NCI-H2171 (cell line): ENCODE data around the gene TRIM22.
"Not testable (repeated sequence)": the region's sequence is repeated elsewhere in the genome, so short reads cannot be mapped to it uniquely, and the experiment has no call there.

Source experiments
- DNase-seq: peaks from one replicate; lab custom pipeline; 2025; lab: John Stamatoyannopoulos, UW

The TRIM22 gene

GRCh38 chr11:5689551-5689983 lies at the start of gene TRIM22:
Gene TRIM22, plus strand, starts transcription at chr11:5689790. Its CDS starts 6,443 bp downstream, at chr11:5696233.
- DNase-seq, result no peak

DNA sequence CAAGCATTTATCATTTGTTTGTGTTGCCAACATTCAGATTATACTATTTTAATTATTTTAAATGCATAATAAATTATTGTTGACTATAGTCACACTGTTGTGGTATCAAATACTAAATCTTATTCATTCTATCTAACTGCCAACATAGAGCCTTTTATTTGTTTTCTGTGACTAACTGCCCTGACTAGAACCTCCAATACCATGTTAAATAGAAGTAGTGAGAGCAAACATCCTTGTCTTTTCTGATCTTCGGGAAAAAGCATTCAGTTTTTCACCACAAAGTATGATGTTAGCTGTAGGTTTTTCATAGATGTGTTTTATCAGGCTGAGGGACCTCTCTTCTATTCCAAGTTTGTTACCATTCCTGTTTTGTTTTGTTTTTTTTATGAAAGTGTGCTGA lies 49.6 kb upstream of the TRIM22 start:
- no peak for DNase-seq

DNA sequence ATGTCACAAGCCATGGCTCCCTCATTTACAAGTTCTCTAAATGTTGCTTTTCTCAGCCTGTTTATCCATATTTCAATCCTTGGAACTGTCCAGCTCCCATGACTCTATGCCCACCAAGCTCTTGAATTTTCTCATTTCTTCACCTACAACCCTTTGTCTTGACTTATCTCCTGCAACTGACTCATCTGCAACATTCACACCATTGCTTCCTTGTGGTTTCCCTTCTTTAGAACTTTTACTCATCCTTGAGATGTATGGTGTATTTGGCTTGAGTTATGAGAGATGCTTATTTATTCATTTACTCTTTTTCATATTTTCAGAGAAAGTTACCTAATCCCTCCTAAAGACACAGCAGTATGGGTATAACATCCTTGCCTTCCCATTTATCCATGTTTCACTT lies 46.0 kb upstream of the TRIM22 start:
- DNase-seq, result no peak

DNA sequence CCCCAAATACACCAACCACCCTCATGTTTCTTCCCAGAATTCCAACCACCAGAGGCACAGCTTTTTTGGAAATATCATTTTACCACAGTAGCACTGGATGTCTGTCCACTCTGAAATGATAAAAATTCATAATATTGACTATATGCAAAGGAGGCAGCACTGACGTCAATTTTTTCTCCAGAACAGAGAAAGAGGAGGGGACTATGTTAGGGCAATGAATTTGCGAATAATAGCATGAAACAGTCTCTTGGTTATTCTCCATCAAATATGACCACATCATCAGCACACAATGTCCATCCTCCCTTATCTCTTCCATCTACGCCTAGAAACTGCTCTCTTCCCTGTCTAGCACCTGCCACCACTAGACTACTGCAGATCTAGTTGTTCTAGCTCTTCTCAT lies 43.5 kb upstream of the TRIM22 start:
- DNase-seq, result no peak

DNA sequence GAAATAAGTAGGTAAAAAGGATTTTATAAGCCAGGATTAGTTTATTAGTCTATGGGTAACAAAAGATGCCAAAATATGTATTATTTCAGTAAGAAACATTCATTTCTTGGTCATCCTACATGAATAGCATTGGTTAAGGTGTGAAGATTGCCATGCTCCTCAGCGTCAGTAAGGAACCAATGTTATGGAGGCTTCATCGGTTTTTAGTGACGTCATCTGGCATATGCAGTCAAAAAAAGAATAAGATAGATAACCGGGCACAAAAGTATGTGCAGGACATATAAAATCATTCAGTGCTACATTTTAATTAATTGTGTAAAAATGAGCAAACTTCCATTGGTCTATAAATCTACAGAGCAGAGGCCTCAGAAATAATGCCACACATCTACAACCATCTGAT lies 34.1 kb upstream of the TRIM22 start:
- no peak for DNase-seq

- not testable (repeated sequence) for DNase-seq
Observed at GRCh38 chr11:5656956-5657355, 32.6 kb upstream of the TRIM22 start.

DNA sequence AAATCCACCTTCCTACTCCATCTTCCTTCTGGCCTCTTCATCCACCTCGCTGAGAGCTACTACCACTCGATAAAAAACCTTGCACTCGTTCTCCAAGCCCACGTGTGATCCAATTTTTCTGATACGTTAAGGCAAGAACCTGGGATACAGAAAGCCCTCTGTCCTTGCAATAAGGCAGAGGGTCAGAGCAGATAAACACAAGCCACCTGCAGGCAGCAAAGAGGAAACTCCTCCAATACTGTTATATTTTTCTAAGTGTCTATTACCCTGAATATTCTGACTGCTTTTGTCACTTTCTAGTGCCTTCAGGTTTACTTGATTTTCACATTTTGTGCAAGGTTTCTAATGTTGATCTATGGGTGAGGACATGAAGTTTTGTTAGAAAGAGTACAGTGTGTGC lies 31.3 kb upstream of the TRIM22 start:
- no peak for DNase-seq

DNA sequence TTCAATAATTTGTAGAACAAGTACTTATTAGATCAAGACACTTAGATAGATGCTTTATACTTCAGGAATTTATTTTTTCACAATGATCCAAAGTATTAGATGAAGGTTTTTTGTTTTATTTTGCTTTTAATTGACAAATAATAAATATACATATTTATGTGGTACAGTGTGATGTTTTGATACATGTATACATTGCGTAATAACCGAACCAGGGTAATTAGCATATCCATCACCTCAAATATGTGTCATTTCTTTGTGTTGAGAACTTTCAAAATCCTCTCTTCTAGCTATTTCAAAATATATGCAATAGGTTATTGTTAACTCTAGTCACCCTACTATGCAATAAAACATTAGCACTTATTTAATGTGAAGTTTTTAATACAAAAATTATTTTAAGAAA lies 26.1 kb upstream of the TRIM22 start:
- no peak for DNase-seq

DNA sequence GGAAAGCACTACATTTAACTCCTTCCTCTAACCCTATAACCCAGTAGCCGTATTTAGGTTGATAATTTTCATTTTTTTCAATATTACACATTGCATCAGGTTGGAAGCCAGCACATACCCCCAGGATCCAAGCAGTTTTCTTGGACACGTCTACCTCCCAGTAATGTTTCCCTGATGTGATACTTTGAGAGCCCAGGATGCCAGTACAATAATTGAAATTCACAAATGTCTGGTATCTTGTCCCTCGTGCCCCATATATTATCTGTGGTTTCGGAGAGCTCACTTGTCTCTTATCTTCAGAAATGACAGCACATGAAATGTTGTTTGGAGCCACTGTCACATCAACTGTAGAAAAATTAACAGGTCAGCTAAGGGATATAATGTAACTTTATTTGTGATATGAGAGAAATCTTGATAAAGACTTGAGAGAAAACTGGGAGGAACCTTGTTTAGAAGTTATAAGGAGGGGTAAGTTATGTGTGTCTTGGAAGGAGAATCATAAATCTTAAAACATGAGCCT lies 24.5 kb upstream of the TRIM22 start:
- no peak for DNase-seq

DNA sequence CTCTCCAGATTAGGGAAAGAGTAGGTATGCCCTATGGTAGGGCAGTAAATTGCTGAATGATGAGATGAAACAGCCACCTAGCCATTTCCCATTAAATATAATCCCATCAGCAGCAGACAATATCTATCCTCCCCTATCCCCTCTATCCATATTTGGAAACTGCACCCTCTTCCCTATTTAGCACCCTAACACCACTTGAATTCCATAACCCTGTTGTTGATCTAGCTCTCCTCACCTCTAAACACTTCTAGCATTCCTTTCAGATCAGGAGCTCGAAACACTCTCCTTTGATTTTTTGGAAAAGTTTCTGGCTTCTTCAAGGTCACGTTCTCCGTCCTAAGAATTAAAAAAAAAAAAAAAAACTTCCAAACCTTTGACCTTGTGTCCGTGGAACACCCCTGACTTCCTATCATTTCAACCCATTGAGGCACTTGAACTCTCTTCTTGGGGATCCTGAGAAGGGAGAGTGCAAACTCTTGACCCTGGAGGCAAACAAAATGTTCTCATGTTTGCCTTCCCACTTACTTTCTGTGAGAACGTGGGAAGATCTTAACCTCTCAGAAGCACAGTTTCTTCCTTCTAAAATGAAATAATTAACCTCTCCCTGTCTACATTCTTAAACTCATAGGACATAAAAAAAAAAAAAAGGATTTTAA lies 23.7 kb upstream of the TRIM22 start:
- no peak for DNase-seq

DNA sequence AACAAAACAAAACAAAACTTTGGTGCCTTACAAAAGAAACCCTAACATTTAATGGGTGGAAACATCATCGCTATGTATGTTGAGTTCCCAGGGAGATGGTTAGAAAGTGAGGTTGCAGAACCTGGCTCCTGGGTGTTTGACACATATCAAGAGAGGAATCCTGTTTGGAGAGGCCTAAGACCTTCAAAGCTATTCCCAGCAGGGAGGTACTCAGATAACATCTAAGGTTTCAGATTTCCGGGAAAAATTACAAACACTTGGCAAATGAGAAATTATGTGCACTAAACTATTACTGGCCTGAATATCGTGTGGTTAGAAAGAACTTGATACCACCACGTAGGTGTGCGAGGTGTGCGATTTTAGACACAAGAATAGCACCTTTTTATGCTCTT lies 23.2 kb upstream of the TRIM22 start:
- DNase-seq, result no peak

- DNase-seq, result no peak
Observed at GRCh38 chr11:5671831-5672230, 17.8 kb upstream of the TRIM22 start.

GRCh38 chr11:5674391-5674790 lies 15.2 kb upstream of the TRIM22 start:
- DNase-seq, result no peak

- DNase-seq, result no peak
Observed at GRCh38 chr11:5679811-5680210, 9.8 kb upstream of the TRIM22 start.

- not testable (repeated sequence) for DNase-seq
Observed at GRCh38 chr11:5682890-5683441, 6.6 kb upstream of the TRIM22 start.

DNA sequence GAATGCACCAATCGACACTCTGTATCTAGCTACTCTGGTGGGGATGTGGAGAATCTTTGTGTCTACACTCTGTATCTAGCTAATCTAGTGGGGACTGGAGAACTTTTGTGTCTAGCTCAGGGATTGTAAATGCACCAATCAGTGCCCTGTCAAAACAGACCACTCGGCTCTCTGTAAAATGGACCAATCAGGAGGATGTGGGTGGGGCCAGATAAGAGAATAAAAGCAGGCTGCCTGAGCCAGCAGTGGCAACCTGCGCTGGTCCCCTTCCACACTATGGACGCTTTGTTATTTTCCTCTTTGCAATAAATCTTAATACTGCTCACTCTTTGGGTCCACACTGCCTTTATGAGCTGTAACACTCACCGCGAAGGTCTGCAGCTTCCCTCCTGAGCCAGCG lies 6.0 kb upstream of the TRIM22 start:
- not testable (repeated sequence) for DNase-seq

DNA sequence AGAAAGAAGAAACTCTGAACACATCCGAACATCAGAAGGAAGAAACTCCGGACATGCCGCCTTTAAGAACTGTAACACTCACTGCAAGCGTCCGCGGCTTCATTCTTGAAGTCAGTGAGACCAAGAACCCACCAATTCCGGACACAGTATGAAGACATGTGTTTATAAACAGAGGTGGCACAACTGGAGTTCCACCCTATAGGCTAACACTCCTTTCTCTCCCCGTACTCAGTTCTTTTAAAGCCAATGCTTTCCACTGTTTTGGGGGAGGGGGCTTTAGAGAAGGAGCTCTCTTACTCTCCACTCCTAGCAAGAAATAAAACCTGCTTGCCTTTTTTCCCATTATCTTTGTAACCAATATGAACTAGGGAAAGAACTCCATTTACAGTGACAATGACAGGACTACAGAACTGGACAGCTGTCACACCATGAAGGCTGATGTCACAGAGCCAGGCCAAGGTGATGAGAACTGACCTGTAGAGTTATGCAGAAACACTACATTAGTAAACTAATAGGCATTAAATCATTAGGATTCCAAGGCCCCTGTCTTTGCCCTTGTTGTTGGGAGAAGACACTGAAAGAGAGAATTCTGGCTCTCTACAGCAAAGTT lies 5.4 kb upstream of the TRIM22 start:
- no peak for DNase-seq

GRCh38 chr11:5684646-5685362 lies 4.8 kb upstream of the TRIM22 start, which contains the start of gene TRIM5:
Gene TRIM5, minus strand, starts transcription at chr11:5685074. Its CDS starts 4,897 bp downstream, at chr11:5680177.
- DNase-seq, result no peak

GRCh38 chr11:5686426-5686825 lies 3.2 kb upstream of the TRIM22 start:
- no peak for DNase-seq

DNA sequence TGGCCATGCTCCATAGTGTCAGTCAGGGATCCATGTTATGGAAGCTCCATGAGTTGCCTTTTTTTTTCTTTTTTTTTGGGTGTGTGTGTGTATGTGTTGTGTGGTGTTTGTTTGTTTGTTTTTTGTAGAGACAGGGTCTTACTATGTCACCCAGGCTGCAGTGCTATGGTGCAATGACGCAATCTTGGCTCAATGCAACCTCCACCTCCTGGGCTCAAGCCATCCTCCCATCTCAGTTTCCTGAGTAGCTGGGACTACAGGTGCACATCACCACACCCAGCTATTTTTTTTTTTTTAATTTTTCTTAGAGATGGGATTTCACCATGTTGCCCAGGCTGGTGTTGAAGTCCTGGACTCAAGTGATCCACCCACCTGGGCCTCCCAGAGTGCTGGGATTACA lies 1.1 kb upstream of the TRIM22 start:
- no peak for DNase-seq

- no peak for DNase-seq
Observed at GRCh38 chr11:5690216-5690615, 626 bp downstream of the TRIM22 start.

DNA sequence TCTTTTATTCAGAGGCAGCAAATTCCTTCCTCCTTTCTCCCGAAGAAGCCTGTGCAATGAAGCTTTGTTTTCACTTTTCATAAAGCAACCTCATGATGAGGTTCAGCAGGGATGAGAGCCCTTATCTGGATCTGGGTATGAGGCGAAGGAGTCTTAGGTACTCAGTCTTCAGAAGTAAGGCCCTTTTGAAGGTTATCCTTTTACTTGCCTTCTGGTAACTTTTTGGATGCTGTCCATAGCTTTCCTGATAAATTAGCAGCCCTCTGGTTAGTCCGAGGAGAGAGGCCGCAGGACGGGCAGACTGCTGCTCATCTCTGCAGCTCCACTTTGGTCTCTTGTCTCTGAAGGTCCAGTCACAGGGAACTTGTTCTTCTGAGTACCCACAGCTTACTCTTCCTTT lies 1.1 kb downstream of the TRIM22 start:
- DNase-seq, result no peak
